ENCODE results near the gene RUNX2.

DNA sequence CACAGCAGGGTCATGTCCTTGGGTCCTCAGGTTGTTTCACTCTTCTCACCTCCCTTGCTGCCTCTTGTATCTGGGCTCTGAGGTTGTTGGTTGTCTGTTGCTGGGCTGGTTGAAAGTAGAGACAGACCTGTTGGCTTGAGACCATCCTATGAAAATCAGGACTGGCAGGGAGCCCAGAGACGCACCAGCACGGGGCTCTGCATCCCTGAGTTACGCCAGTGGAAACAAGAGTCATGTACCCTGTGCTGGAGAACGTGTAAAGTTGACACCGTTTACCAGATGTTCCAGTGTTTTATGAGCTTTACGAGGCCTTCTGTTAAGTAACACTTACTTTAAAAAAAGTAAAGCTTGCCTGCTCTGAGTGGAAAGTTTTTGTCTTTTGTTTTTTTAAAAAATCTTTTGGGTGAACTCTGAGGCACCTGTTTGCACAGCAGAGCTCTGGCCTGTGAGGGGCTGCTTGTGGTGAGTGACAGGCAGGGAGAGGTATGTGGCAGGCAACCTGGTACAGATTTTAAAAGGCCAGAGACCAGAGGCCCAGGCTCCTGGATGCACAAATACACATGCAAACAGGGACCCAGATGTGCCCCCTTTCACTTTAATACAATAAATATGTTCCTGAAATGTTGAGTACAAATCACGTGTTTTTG is 309.6 kb downstream of the RUNX2 start:
- TF ChIP-seq, protein P1, sequence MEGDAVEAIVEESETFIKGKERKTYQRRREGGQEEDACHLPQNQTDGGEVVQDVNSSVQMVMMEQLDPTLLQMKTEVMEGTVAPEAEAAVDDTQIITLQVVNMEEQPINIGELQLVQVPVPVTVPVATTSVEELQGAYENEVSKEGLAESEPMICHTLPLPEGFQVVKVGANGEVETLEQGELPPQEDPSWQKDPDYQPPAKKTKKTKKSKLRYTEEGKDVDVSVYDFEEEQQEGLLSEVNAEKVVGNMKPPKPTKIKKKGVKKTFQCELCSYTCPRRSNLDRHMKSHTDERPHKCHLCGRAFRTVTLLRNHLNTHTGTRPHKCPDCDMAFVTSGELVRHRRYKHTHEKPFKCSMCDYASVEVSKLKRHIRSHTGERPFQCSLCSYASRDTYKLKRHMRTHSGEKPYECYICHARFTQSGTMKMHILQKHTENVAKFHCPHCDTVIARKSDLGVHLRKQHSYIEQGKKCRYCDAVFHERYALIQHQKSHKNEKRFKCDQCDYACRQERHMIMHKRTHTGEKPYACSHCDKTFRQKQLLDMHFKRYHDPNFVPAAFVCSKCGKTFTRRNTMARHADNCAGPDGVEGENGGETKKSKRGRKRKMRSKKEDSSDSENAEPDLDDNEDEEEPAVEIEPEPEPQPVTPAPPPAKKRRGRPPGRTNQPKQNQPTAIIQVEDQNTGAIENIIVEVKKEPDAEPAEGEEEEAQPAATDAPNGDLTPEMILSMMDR (IDR thresholded peaks at IDR 0.05; ENCODE audit: poor library complexity, severe bottlenecking): no peak
- no peak for TF ChIP-seq SMC3 (conservative IDR thresholded peaks at IDR 0.05; ENCODE audit: poor library complexity)
- no peak for TF ChIP-seq EZH2 (IDR thresholded peaks at IDR 0.05; ENCODE audit: borderline replicate concordance, insufficient read depth, low read length, poor library complexity, severe bottlenecking)
- no peak for TF ChIP-seq EP300 (conservative IDR thresholded peaks at IDR 0.05; ENCODE audit: poor library complexity, severe bottlenecking)
- TF ChIP-seq POLR2AphosphoS5 (IDR thresholded peaks at IDR 0.05): no peak
- no peak for TF ChIP-seq RAD21 (conservative IDR thresholded peaks at IDR 0.05)
- TF ChIP-seq, protein P2, sequence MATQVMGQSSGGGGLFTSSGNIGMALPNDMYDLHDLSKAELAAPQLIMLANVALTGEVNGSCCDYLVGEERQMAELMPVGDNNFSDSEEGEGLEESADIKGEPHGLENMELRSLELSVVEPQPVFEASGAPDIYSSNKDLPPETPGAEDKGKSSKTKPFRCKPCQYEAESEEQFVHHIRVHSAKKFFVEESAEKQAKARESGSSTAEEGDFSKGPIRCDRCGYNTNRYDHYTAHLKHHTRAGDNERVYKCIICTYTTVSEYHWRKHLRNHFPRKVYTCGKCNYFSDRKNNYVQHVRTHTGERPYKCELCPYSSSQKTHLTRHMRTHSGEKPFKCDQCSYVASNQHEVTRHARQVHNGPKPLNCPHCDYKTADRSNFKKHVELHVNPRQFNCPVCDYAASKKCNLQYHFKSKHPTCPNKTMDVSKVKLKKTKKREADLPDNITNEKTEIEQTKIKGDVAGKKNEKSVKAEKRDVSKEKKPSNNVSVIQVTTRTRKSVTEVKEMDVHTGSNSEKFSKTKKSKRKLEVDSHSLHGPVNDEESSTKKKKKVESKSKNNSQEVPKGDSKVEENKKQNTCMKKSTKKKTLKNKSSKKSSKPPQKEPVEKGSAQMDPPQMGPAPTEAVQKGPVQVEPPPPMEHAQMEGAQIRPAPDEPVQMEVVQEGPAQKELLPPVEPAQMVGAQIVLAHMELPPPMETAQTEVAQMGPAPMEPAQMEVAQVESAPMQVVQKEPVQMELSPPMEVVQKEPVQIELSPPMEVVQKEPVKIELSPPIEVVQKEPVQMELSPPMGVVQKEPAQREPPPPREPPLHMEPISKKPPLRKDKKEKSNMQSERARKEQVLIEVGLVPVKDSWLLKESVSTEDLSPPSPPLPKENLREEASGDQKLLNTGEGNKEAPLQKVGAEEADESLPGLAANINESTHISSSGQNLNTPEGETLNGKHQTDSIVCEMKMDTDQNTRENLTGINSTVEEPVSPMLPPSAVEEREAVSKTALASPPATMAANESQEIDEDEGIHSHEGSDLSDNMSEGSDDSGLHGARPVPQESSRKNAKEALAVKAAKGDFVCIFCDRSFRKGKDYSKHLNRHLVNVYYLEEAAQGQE (IDR thresholded peaks at IDR 0.05; ENCODE audit: borderline replicate concordance): no peak
- no peak for TF ChIP-seq TAF1 (IDR thresholded peaks at IDR 0.05; ENCODE audit: low read depth)
- no peak for TF ChIP-seq MXI1 (conservative IDR thresholded peaks at IDR 0.05; ENCODE audit: poor library complexity, severe bottlenecking)
